Astrocyte (in vitro differentiated cells and primary cell): ENCODE data around the gene ABCF1. TPM values are rescaled to one million over a fixed set of nuclear protein-coding genes. Genes with fewer than 3 reads are reported as not detected.

Experiments used
- DNase-seq: peaks from one replicate; pipeline ENCODE4 v3.0.0-alpha.2; 2010; ENCODE audit warnings: low read depth
- FAIRE-seq: peaks from 2 replicates; lab custom pipeline; 2011; peaks lifted over from hg19 to GRCh38; lab: Jason Lieb, UNC
- H2AFZ ChIP-seq: 2 replicates; pipeline ENCODE4 v1.6.0; 2012; ENCODE audit warnings: low read depth, low read length, inconsistent platforms
- H3K27ac ChIP-seq: 2 replicates; pipeline ENCODE4 v1.5.1; 2011; ENCODE audit warnings: low read depth, low read length, inconsistent platforms
- H3K27me3 ChIP-seq: 2 replicates; pipeline ENCODE4 v1.6.0; 2011; ENCODE audit warnings: low read length, inconsistent platforms; ENCODE audit not compliant: insufficient read depth
- H3K36me3 ChIP-seq: 2 replicates; pipeline ENCODE4 v1.5.1; 2011; ENCODE audit warnings: low read length, inconsistent platforms; ENCODE audit not compliant: insufficient read depth
- H3K4me1 ChIP-seq: 2 replicates; pipeline ENCODE4 v1.5.1; 2011; ENCODE audit warnings: low read length, inconsistent platforms; ENCODE audit not compliant: insufficient read depth
- H3K4me2 ChIP-seq: 2 replicates; pipeline ENCODE4 v1.6.0; 2012; ENCODE audit warnings: low read length, inconsistent platforms
- H3K4me3 ChIP-seq: 2 replicates; pipeline ENCODE4 v1.5.1; 2011; ENCODE audit warnings: low read depth, mild to moderate bottlenecking, low read length, inconsistent platforms; ENCODE audit not compliant: insufficient read depth
- H3K79me2 ChIP-seq: 2 replicates; pipeline ENCODE4 v1.6.0; 2012; ENCODE audit warnings: mild to moderate bottlenecking, low read length, inconsistent platforms; ENCODE audit not compliant: insufficient read depth
- H3K9ac ChIP-seq: 2 replicates; pipeline ENCODE4 v1.6.0; 2012; ENCODE audit warnings: mild to moderate bottlenecking, low read length, inconsistent platforms
- H3K9me3 ChIP-seq: 2 replicates; pipeline ENCODE4 v1.5.1; 2012; ENCODE audit warnings: low read depth, mild to moderate bottlenecking, low read length, inconsistent platforms; ENCODE audit not compliant: insufficient read depth
- H4K20me1 ChIP-seq: 2 replicates; pipeline ENCODE4 v1.6.0; 2012; ENCODE audit warnings: low read length, inconsistent platforms; ENCODE audit not compliant: insufficient read depth
- H3K27ac Mint-ChIP-seq: one replicate; pipeline ENCODE4 v1.8.0; 2021; ENCODE audit warnings: mild to moderate bottlenecking, mixed read lengths; ENCODE audit not compliant: unreplicated experiment
- H3K27me3 Mint-ChIP-seq: one replicate; pipeline ENCODE4 v1.8.0; 2021; ENCODE audit warnings: low read depth, mixed read lengths; ENCODE audit not compliant: unreplicated experiment
- H3K36me3 Mint-ChIP-seq: one replicate; pipeline ENCODE4 v1.8.0; 2021; ENCODE audit warnings: low read depth, mixed read lengths; ENCODE audit not compliant: unreplicated experiment
- H3K4me1 Mint-ChIP-seq: one replicate; pipeline ENCODE4 v1.8.0; 2021; ENCODE audit warnings: low read depth, mixed read lengths; ENCODE audit not compliant: unreplicated experiment
- H3K4me3 Mint-ChIP-seq: one replicate; pipeline ENCODE4 v1.8.0; 2021; ENCODE audit warnings: mild to moderate bottlenecking, moderate library complexity, mixed read lengths; ENCODE audit not compliant: unreplicated experiment
- H3K9me3 Mint-ChIP-seq: one replicate; pipeline ENCODE4 v1.8.0; 2021; ENCODE audit warnings: mild to moderate bottlenecking, mixed read lengths; ENCODE audit not compliant: unreplicated experiment
- CTCF ChIP-seq: IDR thresholded peaks from 2 replicates; pipeline ENCODE4 v1.5.1; 2011; ENCODE audit warnings: low read depth, mild to moderate bottlenecking, inconsistent platforms, low read length, moderate library complexity; ENCODE audit not compliant: insufficient read depth
- EZH2 ChIP-seq: IDR thresholded peaks from 2 replicates; pipeline ENCODE4 v1.6.1; 2012; ENCODE audit warnings: mild to moderate bottlenecking, low read length, inconsistent platforms; ENCODE audit not compliant: insufficient read depth
- total RNA-seq: library from RNA; stranded (reverse); gene quantifications from 2 replicates; pipeline ENCODE4 v1.2.1, GENCODE V29; 2021

The ABCF1 gene
- total RNA-seq, 1 donor from 2014 or later: 60.3 TPM

GRCh38 chr6:30541515-30542403 lies 29.5 kb upstream of the ABCF1 start:
- Mint-ChIP-seq H3K4me1 (peaks cover 13% of the 10 kb centered on the region), H3K27ac (no peak overlapping the region), H3K36me3 (peaks cover 10% of the 10 kb centered on the region), H3K4me3 (peak overlapping the region; percentile 70), H3K27me3 (no peaks in the 10 kb centered on the region), H3K9me3 (no peaks in the 10 kb centered on the region)
- Histone ChIP-seq H3K79me2 (no peaks in the 10 kb centered on the region), H2AFZ (peak overlapping the region; percentile 51), H3K4me2 (peak overlapping the region; percentile 83), H4K20me1 (peaks cover 9% of the 10 kb centered on the region), H3K36me3 (no peaks in the 10 kb centered on the region), H3K27me3 (no peaks in the 10 kb centered on the region), H3K9me3 (no peaks in the 10 kb centered on the region), H3K9ac (peak overlapping the region; percentile 13), H3K4me3 (peak overlapping the region; percentile 45), H3K4me1 (peaks cover 3% of the 10 kb centered on the region), H3K27ac (no peak overlapping the region)
- DNase-seq: peak; percentile 70
- peak; percentile 52 for FAIRE-seq
- TF ChIP-seq EZH2: no peak
- peak; percentile 100 for TF ChIP-seq CTCF

DNA sequence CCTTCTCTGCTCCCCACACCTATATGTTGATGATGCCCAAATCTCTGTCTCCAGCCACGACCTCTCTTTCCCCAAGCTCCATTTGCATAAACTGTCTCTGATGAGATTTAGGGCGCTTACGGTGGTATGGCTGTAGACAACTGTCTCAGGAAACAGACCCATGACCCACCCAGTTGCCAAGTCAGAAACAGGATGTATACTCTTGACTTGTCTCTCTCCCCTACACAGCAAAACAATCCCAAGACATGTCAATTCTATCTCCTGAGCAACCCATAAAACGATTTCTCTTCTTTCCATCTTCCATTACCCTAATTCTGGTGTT lies 28.9 kb upstream of the ABCF1 start:
- no peaks in the 10 kb centered on the region for H3K9me3 ChIP-seq
- Mint-ChIP-seq H3K9me3 (no peaks in the 10 kb centered on the region), H3K4me3 (peak overlapping the region; percentile 11), H3K27me3 (no peaks in the 10 kb centered on the region), H3K27ac (no peak overlapping the region), H3K36me3 (peaks cover 12% of the 10 kb centered on the region), H3K4me1 (peaks cover 13% of the 10 kb centered on the region)
- no peak for TF ChIP-seq EZH2
- TF ChIP-seq CTCF: no peak
- peaks cover 9% of the 10 kb centered on the region for H4K20me1 ChIP-seq
- no peak overlapping the region for H2AFZ ChIP-seq
- no peaks in the 10 kb centered on the region for H3K27me3 ChIP-seq
- no peaks in the 10 kb centered on the region for H3K36me3 ChIP-seq
- peak overlapping the region; percentile 13 for H3K9ac ChIP-seq
- H3K4me2 ChIP-seq: peak overlapping the region; percentile 83
- no peaks in the 10 kb centered on the region for H3K79me2 ChIP-seq
- peaks cover 3% of the 10 kb centered on the region for H3K4me1 ChIP-seq
- H3K4me3 ChIP-seq: no peak overlapping the region
- FAIRE-seq (no peak), DNase-seq (no peak)
- H3K27ac ChIP-seq: no peak overlapping the region

DNA sequence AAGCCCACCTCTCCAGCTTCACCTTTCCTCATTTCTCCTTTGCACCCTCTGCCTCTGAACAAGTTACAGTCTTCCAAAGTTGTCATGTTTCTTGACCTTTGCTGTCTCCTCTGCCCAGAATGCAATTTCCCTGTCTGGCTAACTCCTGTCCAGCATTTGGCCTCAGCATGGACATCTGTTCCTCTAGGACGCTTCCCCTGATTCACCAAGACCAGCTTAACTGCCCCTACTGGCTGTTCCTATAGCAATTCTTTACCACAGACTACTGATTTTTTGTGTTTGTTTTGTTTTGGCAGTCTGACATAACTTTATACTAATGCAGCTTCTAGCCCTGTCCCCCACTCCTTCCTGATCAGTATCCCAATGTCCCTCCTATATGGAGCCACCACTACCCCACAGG lies 28.3 kb upstream of the ABCF1 start:
- Histone ChIP-seq H3K4me3 (no peak overlapping the region), H3K36me3 (no peaks in the 10 kb centered on the region), H3K9me3 (no peaks in the 10 kb centered on the region), H3K79me2 (no peaks in the 10 kb centered on the region), H4K20me1 (peaks cover 9% of the 10 kb centered on the region), H3K9ac (no peak overlapping the region), H3K4me2 (no peak overlapping the region), H2AFZ (no peak overlapping the region), H3K4me1 (peaks cover 3% of the 10 kb centered on the region), H3K27me3 (no peaks in the 10 kb centered on the region), H3K27ac (no peak overlapping the region)
- no peak for DNase-seq
- H3K9me3 Mint-ChIP-seq: no peaks in the 10 kb centered on the region
- no peak for FAIRE-seq
- H3K4me1 Mint-ChIP-seq: peaks cover 13% of the 10 kb centered on the region
- peaks cover 12% of the 10 kb centered on the region for H3K36me3 Mint-ChIP-seq
- TF ChIP-seq EZH2: no peak
- TF ChIP-seq CTCF: peak; percentile 27
- no peak overlapping the region for H3K27ac Mint-ChIP-seq
- no peaks in the 10 kb centered on the region for H3K27me3 Mint-ChIP-seq
- no peak overlapping the region for H3K4me3 Mint-ChIP-seq
